ENCODE data around the gene ZNF786.
"Not testable (repeated sequence)": the region's sequence is repeated elsewhere in the genome, so short reads cannot be mapped to it uniquely, and the experiment has no call there.

ZNF786 gene

DNA sequence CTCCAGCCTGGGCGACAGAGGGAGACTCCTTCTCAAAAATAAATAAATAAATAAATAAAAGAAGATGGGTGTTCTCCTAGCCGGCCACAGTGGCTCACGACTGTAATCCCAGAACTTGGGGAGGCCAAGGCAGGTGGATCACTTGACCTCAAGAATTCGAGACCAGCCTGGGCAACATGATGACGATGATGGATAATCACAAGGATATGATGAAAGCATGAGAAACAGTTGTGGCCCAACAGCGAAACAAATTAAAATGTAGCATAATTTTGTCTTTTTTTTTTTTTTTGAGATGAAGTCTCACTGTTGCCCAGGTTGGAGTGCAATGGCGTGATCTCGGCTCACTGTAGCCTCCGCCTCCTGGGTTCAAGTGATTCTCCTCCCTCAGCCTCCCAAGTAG lies 12.9 kb downstream of the ZNF786 start:
- DNase-seq (ENCODE audit: low spot score), result no peak

DNA sequence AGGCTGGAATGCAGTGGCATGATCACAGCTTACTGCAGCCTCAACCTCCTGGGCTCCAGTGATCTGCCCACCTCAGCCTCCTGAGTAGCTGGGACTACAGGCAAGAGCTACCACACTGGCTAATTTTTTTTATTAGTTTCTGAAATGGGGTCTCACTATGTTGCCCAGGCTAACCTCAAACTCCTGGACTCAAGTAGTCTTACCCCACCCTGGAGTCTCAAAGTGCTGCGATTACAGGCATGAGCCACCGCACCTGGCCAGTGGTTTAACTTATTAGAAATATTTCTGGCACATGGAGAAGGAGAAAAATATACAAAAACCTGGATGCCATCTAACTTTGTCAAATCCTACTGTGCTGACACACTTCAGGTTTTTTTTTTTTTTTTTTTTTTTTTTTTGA lies 15.2 kb downstream of the ZNF786 start:
- no peak for DNase-seq (ENCODE audit: low spot score)

DNA sequence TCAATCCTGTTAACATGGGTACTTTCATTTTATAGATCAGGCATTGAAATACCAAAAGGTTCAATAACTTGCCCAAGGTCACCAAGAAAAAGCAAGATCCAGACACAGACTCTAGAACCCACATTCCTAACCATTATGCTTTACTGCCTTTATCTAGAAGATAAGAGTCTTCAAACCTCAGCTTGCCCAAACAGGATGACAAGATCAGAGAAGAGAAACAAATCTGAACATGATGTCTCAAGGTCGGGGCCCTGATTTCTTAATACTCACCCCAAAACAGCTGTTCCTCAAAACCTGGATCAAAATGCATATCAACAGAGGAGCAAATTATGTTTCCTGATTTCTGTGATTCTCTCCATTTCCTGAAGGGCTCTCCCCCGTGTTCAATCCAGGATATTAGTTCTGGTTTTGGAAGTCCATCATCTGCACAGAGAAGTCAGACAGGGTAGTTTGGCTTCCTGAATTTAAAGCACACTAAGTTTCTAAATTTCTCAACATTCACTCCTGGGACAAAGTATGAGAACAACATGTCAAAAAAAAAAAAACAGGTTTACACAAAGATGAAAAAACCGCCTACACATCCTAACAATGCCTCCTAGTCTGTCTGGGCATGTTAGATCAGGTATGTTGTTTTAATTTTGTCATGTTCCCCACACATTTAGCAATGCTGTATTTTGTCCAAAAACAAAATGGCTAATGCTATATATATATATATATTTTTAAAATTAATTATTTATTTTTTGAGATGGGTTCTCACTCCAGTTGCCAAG lies 16.2 kb downstream of the ZNF786 start:
- no peak for DNase-seq (ENCODE audit: low spot score)

DNA sequence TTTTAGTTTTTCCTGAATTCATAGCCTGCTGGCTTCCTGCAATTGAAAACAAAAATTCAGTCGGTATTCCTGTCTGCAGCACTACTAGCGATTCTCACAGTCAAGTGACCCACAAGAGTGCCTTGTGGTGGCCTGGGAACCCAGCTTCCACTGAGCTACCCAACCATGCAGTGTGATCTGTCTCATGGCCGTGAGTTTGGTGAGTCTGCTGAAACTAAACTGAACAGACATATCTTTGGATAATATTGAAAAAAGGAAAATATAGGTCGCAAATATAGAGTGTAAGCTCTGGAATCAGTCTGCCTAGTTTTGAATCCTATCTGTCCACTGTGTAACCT lies 18.1 kb downstream of the ZNF786 start:
- DNase-seq (ENCODE audit: low spot score), result no peak

DNA sequence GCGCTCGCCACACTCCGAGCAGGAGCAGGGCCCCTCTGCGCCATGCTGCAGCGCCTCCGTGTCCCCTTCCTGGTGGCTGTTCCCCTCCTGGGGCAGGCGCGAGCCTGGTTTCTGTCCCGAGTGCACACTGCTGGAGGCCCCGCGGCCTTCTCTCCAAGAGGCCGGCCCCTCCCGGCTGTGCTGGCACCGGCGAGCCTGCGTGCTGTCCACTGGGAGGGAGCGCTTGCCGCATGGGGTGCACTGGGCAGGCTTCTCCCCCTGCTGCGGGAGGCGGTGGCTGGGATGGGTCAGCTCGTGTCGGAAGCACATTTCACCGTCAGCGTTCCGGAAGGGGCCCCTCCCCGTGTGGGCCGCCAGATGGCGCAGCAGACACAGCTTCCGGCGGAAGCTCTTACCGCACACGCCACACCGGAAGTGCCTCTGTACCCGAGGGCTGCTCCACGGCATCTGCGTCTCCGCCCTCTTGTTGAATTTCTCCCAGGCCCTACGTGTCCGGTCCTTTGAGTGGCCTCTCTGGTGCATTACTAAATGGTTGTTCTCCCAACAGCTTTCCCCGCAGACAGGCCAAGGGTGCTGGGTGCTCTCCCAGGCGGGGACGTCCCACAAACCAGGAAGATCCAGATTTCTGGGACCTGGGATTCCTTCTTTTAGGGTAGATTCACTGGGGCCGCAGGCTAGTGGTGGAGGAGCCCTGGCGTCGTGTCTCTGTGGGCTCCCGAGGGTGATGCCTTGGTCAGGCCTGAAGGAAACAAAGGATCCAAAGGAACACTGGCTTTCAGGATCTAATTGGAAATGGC lies 18.7 kb downstream of the ZNF786 start:
- no peak for DNase-seq (ENCODE audit: low spot score)

DNA sequence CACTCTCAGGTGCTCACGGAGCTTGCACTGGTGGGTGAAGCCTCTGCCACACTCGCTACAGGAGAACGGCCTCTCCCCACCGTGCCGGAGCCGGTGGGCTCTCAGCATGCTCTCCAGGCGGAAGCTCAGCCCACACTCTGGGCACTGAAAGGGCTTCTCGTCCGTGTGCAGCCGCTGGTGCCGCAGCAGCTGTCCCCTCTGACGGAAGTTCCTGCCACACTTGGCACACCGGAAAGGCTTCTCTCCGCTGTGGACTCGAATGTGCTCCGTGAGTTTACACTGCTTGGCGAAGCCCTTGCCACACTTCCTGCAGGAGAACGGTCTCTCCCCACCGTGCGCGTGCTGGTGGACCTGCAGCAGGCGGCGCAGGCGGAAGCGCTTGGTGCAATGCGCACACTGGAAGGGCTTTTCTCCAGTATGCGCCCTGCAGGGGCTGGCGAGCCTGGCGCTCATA lies 19.3 kb downstream of the ZNF786 start:
- no peak for DNase-seq (ENCODE audit: low spot score)

DNA sequence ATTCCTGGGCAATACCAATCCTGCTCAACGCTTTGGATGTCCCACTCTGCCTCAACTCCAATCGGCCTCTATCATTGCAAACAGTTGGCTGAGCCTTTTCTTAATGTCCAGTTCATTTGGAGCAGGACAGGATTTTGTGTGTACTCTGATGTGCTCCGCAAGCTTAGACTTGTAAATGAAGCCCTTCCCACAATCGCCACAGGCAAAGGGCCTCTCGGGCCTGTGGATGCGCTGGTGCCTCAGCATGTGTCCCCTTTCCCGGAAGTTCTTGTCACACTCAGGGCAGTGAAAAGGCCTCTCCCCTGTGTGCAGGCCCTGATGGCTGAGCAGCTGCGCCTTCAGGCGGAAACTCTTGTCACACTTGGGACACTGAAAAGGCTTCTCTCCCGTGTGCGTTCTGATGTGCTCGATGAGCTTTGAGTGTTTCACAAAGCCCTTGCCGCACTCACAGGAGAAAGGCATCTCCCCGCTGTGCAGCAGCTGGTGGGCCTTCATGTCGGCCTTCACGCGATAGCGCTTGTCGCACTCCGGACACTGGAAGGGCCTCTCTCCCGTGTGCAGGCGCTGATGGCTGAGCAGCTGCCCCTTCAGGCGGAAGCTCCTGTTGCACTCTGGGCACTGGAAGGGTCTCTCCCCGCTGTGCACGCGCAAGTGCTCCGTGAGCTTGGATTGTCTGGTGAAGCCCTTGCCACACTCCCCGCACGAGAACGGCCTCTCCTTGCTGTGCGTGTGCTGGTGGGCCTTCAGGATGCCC lies 20.0 kb downstream of the ZNF786 start:
- DNase-seq (ENCODE audit: low spot score), result no peak

DNA sequence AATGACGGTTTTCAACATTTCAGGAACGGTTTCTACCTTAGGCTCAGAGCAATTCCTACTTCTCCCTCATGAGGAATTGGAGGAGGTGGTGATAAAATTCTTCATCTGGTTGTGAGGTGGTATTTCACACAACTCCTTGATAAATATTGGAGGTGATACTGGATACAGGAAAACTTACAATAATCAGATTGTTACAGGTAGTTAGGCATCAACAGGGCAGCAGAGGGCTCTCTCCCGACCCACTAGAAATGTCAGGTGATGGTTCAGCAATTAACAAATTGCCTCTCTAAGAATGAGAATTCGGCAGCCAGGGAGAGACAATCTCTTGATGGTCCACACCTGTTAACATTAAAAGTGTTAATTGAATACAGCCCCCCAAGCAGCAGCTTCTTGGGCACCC lies 22.6 kb downstream of the ZNF786 start:
- no peak for DNase-seq (ENCODE audit: low spot score)

DNA sequence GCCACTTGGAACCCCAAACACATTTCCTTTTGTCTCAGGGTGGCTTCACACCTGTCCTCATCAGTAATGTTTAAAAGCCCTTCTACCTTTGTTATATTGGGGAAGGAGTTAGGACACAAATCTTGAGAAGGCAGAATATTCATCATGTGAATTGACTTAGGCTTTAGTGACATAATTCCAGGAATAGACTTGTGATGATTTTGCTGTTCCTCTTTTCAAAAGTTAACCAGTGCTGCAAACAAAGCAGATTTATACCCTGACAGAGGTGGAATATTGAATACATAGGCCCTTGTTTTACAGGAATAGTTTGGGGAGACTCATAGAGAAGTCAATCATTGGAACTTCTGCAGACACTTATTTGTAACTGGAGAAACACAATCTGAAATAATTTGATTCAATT lies 27.0 kb downstream of the ZNF786 start:
- DNase-seq (ENCODE audit: low spot score), result no peak

DNA sequence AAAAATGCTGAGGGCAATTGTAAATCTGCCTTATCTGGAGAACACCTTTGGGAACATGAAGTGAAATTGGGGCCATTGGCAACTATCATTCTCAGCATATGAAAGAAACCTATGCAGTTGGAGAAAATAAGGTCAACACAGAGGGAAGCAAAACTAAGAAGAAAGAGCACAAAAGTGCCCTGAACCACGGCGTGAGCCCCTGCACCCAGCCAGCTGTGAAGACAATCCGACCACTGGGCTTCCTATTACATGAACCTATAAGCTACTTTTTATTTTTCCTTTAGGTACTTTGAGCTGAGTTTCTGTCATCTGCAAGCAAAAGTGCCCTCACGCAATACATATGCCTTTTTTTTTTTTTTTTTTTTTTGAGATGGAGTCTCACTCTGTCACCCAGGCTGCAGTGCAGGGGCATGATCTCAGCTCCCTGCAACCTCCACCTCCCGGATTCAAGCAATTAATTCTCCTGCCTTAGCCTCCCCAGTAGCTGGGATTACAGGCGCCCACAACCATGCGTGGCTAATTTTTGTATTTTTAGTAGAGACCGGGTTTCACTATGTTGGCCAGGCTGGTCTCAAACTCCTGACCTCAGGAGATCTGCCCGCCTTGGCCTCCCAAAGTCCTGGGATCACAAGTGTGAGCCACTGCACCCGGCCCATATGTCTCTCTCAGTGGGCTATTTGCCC lies 28.2 kb downstream of the ZNF786 start:
- DNase-seq (ENCODE audit: low spot score), result not testable (repeated sequence)

DNA sequence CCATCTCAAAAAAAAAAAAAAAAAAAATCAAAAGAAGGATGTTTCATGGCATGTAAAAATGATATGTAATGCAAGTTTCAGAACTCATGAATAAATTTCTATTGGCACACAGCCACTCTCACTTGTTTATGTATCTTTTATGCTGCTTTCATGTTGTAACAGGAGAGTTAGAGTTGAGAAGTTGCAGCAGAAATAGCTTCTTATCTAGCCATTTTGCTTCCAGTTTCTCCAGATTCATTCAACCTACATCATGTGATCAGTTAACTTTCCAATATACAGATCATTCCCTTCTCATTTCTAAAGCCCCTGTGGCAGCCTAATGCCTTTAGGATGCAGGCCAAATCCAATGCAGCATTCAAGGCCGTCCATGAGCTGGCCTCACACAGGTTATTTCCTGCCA lies 30.4 kb downstream of the ZNF786 start:
- DNase-seq (ENCODE audit: low spot score), result no peak

DNA sequence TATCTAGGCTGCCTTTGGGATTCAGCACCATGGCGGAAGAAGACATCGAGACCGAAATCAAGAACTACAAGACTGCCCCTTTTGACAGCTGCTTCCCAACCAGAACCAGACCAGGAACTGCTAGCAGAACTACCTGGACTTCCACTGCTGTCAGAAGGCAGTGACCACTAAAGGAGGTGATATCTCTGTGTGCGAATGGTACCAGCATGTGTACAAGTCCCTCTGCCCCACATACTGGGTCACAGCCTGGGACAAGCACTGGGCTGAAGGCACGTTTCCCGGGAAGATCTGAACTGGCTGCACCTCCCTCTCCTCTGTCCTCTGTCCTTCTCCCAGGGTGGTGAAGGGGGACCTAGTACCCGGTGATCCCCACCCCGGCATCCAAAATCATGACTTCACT lies 36.6 kb downstream of the ZNF786 start:
- no peak for DNase-seq (ENCODE audit: low spot score)

DNA sequence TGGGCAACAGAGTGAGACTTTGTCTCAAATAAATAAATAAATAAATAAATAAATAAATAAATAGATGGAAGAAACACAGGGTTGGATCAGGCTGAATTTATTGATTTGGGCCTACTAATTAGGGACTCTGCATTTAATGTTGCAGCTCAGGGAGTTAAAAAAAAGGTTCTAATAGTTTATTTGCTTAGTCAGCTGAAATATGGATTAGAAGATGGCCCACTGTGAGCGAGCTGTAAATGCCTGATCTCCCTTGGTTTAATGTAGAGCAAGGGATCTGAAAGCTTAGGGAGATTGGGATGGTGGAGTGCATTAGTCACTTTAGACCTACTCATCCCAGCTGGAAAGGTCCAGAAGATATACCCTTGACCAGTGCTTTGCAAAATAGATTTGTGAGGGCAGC lies 37.1 kb downstream of the ZNF786 start:
- no peak for DNase-seq (ENCODE audit: low spot score)

DNA sequence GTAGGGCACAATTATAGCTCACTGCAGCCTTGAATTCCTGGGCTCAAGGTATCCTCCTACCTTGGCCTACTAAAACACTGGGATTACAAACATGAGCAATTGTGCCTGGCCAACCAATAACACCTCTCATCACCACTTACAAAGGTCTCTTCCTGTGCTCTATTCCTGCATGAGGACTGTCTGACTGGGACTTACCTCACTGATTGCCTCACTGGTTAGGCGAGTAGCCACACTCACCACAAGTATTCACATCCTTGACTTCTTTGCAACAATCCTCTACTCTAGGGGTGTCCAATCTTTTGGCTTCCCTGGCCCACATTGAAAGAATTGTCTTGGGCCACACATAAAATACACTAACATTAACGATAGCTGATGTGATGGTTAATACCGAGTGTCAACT lies 39.6 kb downstream of the ZNF786 start:
- DNase-seq (ENCODE audit: low spot score), result peak; percentile 66

DNA sequence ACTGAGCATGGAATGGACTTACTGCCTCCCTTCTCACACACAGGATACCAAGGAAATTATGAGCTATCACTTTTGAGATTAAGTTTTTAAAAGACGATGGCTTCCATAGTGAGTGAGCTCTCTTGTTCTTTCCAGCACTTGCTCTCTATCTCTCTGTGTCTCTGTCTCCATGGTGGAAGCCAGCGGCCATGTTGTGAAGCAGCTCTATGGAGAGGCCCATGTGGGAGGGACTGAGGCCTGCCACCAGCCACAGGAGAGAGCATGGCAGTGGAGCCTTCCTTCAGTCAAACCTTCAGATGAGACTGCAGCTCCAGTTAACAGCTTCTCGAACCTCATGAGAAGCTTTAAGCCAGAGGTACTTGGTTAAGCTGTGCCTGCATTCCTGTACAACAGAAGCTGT lies 41.7 kb downstream of the ZNF786 start:
- no peak for DNase-seq (ENCODE audit: low spot score)

DNA sequence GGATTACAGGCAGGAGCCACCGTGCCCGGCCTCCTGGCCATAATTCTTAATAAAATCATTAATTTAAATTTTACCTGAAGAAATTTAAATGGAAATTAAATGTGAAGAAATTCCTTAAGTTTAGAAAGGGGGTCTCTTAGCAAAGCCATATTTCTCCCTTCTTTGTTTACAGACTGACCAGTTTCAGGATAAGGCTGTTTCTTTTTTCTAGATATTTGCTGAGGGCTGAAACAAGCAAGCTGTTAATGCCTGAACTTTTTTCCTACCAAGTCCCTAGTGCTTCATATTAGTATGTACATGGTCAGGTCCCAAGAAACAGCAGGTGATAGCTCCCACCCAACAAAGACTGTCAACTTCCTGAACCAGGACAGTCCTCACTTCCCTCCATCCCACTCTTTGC lies 44.1 kb downstream of the ZNF786 start:
- no peak for DNase-seq (ENCODE audit: low spot score)

DNA sequence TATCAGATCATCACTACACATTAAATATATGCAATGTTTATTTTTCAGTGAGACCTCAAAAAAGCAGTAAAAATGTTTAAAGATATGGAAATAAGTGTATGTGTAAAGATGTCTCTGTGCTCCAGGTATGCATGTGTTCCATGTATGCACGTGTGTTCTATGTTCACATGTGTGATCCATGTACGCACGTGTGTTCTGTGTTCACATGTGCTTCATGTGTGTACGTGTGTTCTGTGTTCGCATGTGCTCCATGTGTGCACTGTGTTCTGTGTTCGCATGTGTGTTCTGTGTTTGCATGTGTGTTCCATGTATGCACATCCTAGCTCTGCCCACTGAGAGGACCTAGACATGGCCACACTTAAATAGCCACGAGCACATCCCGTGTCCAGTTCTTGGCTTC lies 46.6 kb downstream of the ZNF786 start:
- no peak for DNase-seq (ENCODE audit: low spot score)

DNA sequence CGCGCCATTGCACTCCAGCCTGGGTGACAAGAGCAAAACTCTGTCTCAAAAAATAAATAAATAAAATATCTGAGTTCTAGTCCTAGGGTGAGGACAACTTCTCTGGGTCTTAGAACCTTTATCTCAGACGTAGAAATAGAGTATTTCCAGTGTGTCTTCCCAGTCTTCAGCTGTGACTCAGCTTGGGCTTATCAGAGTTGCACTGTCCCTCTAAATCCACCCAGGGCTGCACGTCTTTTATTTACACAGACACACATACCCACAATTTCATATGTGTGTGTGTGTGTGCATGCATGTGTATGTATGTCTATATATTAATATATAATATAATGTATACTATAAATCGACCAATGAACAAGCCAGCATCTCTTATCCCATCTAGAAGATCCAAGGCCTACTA lies 49.2 kb downstream of the ZNF786 start:
- no peak for DNase-seq (ENCODE audit: low spot score)

DNA sequence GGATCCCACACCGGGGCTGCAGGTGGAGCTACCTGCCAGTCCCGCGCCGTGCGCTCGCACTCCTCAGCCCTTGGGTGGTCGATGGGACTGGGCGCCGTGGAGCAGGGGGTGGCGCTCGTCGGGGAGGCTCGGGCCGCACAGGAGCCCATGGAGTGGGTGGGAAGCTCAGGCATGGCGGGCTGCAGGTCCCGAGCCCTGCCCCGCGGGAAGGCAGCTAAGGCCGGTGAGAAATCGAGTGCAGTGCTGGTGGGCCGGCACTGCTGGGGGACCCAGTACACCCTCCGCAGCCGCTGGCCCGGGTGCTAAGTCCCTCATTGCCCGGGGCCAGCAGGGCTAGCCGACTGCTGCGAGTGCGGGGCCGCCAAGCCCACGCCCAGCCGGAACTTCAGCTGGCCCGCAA lies 51.9 kb downstream of the ZNF786 start:
- DNase-seq (ENCODE audit: low spot score), result not testable (repeated sequence)

DNA sequence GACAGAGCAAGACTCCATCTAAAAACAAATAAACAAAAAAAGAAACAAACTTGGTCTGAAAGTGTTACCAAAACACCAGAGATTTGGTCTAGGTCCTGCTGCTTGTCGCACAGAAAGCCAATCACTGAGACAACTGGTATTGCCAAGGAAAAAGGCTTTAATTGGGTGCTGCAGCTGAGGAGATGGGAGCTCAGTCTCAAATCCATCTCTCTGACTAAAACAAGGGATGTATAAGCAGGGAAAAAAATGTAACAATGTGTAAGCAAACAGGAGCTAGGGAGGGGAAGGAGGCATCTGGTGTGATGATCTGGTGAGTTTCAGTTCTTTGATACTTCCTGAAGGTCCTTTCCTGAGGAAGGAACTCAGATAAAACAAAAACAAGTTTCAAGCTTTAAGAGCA lies 53.8 kb downstream of the ZNF786 start:
- no peak for DNase-seq (ENCODE audit: low spot score)

DNA sequence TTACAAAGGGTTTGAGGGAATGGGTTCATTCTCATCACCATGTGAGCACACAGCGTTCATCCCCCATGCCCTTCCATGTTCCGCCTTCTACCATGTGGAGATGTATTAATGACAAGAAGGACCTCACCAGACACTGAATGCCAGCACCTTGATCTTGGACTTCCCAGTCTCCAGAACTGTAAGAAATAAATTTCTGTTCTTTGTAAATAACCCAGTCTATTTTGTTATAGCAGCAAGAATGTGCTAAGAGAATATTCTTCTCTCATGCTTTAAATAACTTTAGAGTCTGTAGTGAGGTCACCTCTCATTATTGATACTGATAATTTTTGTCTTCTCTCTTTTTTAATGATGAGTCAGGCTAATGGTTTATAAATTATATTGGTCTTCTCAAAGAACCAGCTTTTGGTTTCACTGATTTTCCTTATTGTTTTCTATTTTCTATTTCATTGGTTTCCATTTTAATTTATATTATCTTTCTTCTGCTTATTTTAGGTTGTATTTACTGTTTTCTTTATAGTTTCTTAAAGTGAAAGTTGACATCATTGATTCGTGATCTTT lies 59.1 kb downstream of the ZNF786 start:
- no peak for DNase-seq (ENCODE audit: low spot score)

DNA sequence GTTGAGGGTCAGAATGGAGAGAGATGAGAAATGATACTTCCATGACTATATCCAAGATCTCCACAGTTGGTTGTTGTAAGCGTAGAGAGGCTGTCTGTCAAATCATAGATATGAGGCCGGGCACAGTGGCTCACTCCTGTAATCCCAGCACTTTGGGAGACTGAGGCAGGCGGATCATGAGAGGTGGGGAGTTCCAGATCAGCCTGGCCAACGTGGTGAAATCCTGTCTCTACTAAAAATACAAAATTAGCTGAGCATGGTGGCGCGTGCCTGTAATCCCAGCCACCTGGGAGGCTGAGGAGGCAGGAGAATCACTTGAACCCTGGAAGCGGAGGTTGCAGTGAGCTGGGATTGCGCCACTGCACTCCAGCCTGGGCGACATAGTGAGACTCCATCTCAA lies 60.1 kb downstream of the ZNF786 start:
- not testable (repeated sequence) for DNase-seq (ENCODE audit: low spot score)
